Type B pancreatic cell (in vitro differentiated cells): ENCODE results near the gene ARHGAP36. TPM values are rescaled to one million over a fixed set of nuclear protein-coding genes. Genes with fewer than 3 reads are reported as not detected.
A peak's percentile ranks its signal among the peaks of the same experiment; 100 is the strongest.

Source experiments
- DNase-seq: peaks from one replicate; pipeline ENCODE4 v3.0.0; 2021; ENCODE audit warnings: mixed read lengths; ENCODE audit not compliant: unreplicated experiment; ENCODE audit errors: extremely low spot score
- H3K27ac Mint-ChIP-seq: 2 replicates; pipeline ENCODE4 v1.8.0; 2021; ENCODE audit warnings: mild to moderate bottlenecking, mixed read lengths
- H3K27me3 Mint-ChIP-seq: 2 replicates; pipeline ENCODE4 v1.8.0; 2021; ENCODE audit warnings: mixed read lengths
- H3K36me3 Mint-ChIP-seq: 2 replicates; pipeline ENCODE4 v1.8.0; 2021; ENCODE audit warnings: mixed read lengths
- H3K4me1 Mint-ChIP-seq: one replicate; pipeline ENCODE4 v1.8.0; 2021; ENCODE audit warnings: mixed read lengths; ENCODE audit not compliant: unreplicated experiment
- H3K4me3 Mint-ChIP-seq: 2 replicates; pipeline ENCODE4 v1.8.0; 2021; ENCODE audit warnings: mild to moderate bottlenecking, mixed read lengths
- H3K9me3 Mint-ChIP-seq: 2 replicates; pipeline ENCODE4 v1.8.0; 2021; ENCODE audit warnings: mixed read lengths
- CTCF ChIP-seq: fragments of 200-600 bp; sonication (generic); conservative IDR thresholded peaks from 2 replicates; pipeline ENCODE4 v1.5.0; 2021; ENCODE audit warnings: antibody characterized with exemption, mild to moderate bottlenecking
- total RNA-seq: library from RNA; stranded (reverse); gene quantifications from 2 replicates; pipeline ENCODE4 v1.2.1, GENCODE V29; 2021; ENCODE audit warnings: low replicate concordance

The ARHGAP36 gene
- total RNA-seq, 1 donor from 2014 or later, result 0.92 TPM

GRCh38 chrX:131066237-131066636 lies 8.1 kb downstream of the ARHGAP36 start:
- no peak overlapping the region for H3K27ac Mint-ChIP-seq
- H3K9me3 Mint-ChIP-seq, result no peaks in the 10 kb centered on the region
- H3K4me3 Mint-ChIP-seq, result no peak overlapping the region
- H3K27me3 Mint-ChIP-seq, result no peaks in the 10 kb centered on the region
- TF ChIP-seq CTCF, result no peak
- H3K4me1 Mint-ChIP-seq, result no peaks in the 10 kb centered on the region
- no peak for DNase-seq
- H3K36me3 Mint-ChIP-seq, result no peaks in the 10 kb centered on the region

GRCh38 chrX:131067216-131067615 lies 9.1 kb downstream of the ARHGAP36 start:
- H3K4me3 Mint-ChIP-seq, result no peak overlapping the region
- H3K27ac Mint-ChIP-seq, result no peak overlapping the region
- no peaks in the 10 kb centered on the region for H3K36me3 Mint-ChIP-seq
- DNase-seq, result no peak
- no peaks in the 10 kb centered on the region for H3K4me1 Mint-ChIP-seq
- no peaks in the 10 kb centered on the region for H3K9me3 Mint-ChIP-seq
- TF ChIP-seq CTCF, result no peak
- no peaks in the 10 kb centered on the region for H3K27me3 Mint-ChIP-seq

GRCh38 chrX:131067846-131068745 lies 9.9 kb downstream of the ARHGAP36 start:
- H3K27me3 Mint-ChIP-seq, result no peaks in the 10 kb centered on the region
- no peak overlapping the region for H3K27ac Mint-ChIP-seq
- DNase-seq, result no peak
- H3K9me3 Mint-ChIP-seq, result no peaks in the 10 kb centered on the region
- H3K4me1 Mint-ChIP-seq, result no peaks in the 10 kb centered on the region
- no peaks in the 10 kb centered on the region for H3K36me3 Mint-ChIP-seq
- TF ChIP-seq CTCF, result no peak
- no peak overlapping the region for H3K4me3 Mint-ChIP-seq

- peak; percentile 74 for DNase-seq
- peak; percentile 85 for TF ChIP-seq CTCF
- Mint-ChIP-seq H3K9me3 (no peaks in the 10 kb centered on the region), H3K4me3 (no peak overlapping the region), H3K4me1 (no peaks in the 10 kb centered on the region), H3K27ac (no peak overlapping the region), H3K36me3 (no peaks in the 10 kb centered on the region), H3K27me3 (no peaks in the 10 kb centered on the region)
Measured at GRCh38 chrX:131068945-131069719, 11.0 kb downstream of the ARHGAP36 start.

- Mint-ChIP-seq H3K4me3 (peak overlapping the region; percentile 33), H3K4me1 (no peaks in the 10 kb centered on the region), H3K27ac (no peak overlapping the region), H3K9me3 (no peaks in the 10 kb centered on the region), H3K27me3 (peaks cover 3% of the 10 kb centered on the region), H3K36me3 (no peaks in the 10 kb centered on the region)
- DNase-seq, result no peak
- no peak for TF ChIP-seq CTCF
Measured at GRCh38 chrX:131072871-131073571, 14.9 kb downstream of the ARHGAP36 start.
